Cortex of kidney (tissue), 1 donor: ENCODE data around the gene CD248.
A peak's percentile ranks its signal among the peaks of the same experiment; 100 is the strongest.
"Not testable (repeated sequence)": the region's sequence is repeated elsewhere in the genome, so short reads cannot be mapped to it uniquely, and the experiment has no call there.

ENCODE experiments used
- DNase-seq: peaks from one replicate; lab custom pipeline; 2025; lab: John Stamatoyannopoulos, UW

The CD248 gene

GRCh38 chr11:66288671-66289547, 27.9 kb downstream of the CD248 start, which contains the start of gene YIF1A:
YIF1A (minus strand) TSS chr11:66289143; CDS start chr11:66288985, 158 bp downstream.
- DNase-seq, result peak; percentile 74

DNA sequence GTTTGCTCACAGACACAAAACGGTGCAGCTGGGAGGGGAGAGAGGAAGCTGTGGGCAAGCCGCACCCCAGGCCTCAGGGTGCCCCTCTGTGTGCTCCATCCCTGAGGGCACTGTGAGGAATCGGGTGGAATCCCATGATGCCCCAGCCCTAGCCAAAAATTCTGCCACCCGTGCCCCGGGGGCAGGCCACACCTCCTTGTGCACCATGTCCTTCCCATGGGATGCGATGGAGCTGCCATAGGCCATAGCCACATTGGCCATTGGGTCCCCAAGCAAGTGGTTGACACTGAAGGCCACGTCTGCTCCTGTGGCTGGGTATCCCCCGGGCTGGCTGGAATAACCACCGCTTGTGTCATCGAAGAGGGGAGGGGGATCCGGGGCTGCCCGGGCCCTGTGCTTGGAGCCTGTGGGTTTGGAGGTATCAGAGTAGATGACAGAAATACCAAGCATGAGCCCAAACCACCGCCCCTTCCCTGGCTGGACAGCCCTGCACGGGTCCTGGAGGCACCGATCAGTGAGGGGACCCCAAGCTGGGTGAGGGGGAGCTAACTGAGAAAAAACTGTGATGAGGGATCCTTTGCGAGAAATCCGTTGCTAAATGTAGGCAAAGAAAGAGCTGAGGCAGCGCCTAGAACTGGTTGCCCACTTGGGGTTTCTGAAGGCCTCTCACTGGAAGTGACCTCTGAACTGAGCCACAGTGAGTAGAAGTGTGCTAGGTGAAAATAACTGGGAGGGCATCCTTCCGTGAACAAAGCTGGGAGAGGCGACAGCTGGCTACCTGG, 28.8 kb downstream of the CD248 start:
- no peak for DNase-seq

DNA sequence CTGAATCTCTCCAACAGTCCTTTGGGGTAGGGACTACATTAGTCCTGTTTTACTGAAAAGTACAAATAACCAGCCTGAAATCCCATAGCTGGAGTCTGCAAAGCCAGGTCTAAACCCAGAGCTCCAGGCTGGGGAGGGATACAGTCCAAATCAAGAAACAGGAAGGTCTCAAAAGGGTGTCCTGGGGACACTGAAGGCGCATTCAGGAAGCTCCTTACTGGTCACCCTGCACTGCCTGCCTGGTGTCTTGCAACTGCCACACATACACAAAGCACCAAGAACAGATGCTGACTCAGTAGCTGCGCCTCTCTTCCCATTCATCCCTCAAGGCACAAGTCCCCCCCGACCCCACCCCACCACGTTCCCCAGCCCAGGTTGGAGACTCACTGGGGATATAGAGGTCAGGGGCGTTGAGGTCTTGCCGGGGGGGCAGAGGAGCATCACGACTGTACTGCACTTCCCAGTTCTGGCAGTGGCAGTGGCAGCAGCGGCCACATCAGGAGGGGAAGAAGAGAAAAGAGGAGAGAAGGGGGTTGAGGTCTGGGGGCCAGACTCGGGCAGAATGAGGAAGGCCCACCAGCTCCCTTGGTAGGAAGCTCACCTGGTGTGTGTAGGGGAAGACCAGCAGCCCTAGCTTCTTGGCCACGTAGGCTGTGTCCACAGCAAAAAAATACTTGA, 29.5 kb downstream of the CD248 start:
- DNase-seq, result no peak

DNA sequence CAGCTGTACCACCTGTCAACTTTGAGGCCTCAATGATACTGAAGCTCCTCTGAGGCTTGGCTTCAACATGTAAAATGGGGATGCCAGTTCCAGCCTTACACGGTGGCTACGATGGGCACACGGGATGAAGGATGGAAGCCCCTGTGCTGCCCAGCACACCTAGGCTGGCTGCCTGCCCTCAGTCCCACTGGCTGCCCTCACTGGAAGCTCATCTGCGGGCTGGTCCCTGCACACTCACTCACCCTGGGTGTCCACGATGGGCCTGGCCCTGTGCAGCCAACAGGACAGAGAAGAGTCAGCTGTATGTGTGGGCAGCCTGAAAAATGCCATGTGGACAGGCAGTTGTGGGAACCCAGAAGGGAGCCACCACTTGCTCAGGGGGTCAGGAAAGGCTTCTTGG, 30.1 kb downstream of the CD248 start:
- DNase-seq, result no peak

- no peak for DNase-seq
These were observed 31.4 kb downstream of the CD248 start for GRCh38 chr11:66285250-66285947.

GRCh38 chr11:66284526-66285078, 32.2 kb downstream of the CD248 start:
- DNase-seq, result no peak

DNA sequence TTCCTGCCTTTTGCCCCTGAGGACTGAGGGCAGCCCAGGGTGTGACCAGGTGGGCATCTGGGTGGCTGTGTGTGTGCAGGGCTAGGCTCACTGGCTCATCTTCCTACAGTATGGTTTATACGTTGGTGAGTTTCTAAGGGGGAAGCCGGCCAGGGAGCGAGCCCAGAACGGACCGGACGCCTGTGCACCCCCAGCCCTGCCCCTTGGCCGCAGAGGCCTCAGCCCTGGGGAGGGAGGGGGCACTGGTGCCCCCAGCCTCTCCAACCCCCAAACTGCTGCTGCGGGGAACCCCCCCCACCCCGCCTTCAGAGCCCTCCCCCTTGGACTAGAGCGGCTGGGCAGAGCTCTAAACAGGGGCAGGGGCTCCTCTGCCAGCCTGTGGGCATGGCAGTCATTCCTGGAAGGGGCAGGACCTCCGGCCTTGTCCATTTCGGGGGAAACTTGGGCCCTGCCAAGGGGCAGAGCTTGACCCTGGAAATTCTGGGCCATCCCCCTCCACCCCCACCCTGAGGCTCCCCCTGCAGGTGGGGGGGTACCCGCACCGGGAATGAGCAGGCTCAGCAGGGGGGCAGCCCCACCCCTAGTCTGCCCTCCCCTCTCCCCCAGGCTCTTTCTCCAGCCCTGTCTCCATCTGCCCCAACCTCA, 33.3 kb downstream of the CD248 start:
- no peak for DNase-seq

DNA sequence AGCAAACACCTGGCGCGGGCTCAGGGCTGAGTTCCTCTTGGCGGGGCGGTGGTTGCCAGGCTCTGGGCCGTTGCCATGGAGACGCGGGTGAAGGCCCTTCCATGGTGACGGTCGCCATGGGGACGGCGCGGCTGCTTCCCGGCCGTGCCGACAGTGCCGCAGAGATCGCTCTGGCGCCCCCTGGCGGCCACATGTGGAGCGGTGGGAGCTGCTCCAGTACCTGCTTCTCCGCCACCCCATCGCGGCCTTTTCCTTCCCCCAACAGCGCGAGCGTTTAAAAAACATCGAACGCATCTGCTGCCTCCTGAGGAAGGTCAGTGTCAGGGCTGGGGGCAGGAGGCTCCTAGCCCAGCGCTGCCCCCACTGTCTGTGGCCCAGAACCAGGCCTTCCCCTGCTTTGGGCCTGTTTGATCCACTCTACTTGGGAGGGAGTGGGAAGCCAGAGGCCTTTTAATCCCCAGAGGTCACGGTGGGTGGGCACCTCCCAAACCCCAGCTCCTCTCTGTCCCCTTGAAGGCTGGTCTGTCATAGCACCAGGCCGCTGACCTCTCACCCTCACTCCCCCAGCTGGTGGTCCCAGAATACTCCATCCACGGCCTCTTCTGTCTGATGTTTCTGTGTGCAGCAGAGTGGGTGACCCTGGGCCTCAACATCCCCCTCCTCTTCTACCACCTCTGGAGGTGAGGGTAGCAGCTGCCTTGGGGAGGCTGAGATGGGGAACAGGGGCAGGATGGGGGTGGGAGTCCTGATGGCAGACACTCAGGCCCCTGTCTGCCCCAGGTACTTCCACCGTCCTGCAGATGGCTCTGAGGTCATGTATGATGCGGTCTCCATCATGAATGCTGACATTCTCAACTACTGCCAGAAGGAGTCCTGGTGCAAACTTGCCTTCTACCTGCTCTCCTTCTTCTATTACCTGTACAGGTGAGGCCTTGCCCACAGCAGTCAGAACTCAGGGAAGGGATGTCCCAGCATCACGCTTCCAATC, 34.1 kb downstream of the CD248 start:
- no peak for DNase-seq

DNA sequence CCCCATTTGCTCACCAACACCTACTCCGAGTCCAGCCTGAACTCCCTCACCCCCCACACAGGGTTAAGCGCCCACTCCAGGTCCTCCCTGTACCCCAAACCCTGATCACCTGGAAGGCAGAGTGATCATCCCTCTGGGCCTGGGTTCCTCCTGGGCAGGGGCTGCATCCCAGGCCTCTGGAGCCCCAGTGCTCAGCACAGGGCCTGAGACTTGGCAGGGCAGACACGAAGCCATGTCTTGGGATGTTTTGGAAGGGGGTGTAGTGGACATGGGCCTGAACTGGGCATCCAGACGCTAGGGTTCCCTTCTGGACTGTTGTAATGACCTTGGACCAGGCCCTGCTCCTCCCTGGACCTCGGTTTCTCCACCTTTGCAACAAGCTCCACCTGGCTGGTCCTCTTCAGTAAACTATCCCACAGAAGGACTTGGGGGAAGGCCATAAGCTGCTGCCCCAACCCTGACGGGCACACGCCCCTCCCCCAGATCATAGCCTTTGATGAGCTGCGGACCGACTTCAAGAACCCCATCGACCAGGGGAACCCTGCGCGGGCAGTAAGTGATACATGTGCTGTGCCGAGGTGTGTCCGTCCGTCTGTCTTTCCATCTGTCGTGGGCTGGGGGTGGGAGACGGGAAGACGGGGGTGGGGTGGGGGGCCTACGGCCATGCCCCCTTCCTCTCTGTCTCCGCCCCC, 34.9 kb downstream of the CD248 start:
- DNase-seq, result no peak

GRCh38 chr11:66281001-66281400, 35.8 kb downstream of the CD248 start:
- no peak for DNase-seq

DNA sequence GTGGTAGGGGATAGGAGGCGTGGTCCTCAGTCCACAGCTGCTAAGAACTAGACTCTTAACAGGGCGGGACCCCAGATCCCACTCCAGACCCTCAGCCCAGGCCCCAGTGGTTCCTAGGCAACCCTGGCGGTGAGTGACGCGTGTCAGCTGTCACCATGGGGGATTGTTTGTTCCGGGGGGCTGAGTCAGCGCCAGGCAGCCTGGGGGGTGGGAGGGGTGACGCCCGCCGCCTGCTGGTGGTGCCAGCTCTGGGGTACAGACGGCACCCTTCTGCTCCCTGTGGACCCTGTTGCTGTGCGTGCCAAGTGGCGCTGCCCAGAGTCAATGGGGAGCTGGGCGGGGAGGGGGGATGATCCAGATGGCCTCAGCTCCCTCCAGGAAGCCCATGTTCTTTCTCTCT, 36.4 kb downstream of the CD248 start:
- DNase-seq, result no peak

- DNase-seq, result no peak
These were observed 37.6 kb downstream of the CD248 start for GRCh38 chr11:66279092-66279734.

- no peak for DNase-seq
These were observed 38.3 kb downstream of the CD248 start for GRCh38 chr11:66278363-66279091.

DNA sequence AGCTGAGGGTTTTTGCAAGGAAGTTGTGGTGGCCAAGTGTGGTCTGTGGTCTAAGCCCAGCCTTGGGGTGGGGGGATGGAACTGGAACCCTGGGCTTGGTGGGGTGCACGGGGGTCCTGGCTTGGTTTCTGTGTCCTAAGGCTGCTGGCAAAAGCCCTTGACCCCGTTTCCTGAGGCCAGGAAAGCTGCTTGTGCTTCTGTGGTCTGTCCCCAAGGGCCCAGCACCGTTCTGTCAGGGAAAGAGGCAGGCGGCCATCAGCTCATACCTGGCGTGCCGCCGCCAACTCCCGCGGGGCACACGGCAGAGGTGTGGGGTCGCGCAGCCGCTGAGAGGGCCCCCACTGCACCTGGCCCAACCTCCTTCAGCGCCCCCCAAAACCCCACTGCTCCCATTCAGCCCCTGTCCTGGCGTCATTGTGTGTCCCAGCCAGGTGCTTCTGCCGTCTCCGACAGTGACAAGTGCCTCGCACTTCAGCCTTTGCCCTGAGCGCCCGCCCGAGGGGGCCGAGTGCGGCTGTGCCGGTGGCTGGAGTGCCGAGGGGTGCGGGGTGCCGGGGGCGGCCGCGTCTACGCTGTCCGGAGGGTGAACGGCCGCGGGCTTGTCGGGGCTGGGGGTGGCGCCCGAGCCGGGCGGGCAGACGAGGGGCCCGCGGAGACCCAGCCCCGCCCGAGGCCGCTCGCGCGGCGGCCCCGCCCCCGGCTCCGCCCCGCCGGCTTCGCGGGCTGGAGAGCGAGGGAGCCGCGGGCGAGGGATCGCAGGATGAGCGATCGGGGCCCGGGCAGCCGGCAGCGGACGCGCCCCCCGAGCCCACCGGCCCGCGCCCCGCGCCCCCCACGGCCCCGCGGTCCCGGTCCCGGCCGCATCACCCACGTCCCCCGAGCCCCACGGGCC, 39.1 kb downstream of the CD248 start, which contains the start of gene CNIH2:
Gene CNIH2, plus strand, starts transcription at position 705 of the 892 bp plus-strand sequence. CDS start 282 bp downstream, outside the sequence.
- DNase-seq, result no peak

GRCh38 chr11:66277064-66277463, 39.8 kb downstream of the CD248 start:
- not testable (repeated sequence) for DNase-seq

DNA sequence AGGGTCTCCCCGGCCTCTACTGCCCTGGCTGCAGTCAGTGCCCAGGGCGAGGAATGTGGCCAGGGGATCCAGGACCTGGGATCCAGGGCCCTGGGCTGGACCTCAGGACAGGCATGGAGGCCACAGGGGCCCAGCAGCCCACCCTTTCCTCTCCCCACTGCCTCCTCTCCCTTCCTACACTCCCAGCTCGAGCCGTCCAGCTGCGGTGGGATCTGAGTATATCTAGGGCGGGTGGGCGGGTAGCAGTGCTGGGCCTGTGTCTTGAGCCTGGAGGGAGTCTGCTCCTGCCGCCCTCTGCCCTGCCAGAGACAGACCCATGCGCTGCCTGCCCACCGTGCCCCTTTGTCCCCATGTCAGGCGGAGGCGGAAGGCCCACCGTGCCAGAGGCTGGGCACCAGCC, 40.2 kb downstream of the CD248 start:
- not testable (repeated sequence) for DNase-seq
